H9 (cell line): ENCODE data around the gene PTCRA. TPM values are rescaled to one million over a fixed set of nuclear protein-coding genes. Genes with fewer than 3 reads are reported as not detected.

Experiments
- DNase-seq: peaks from one replicate; pipeline ENCODE4 v3.0.0-alpha.2; 2017
- H2AFZ ChIP-seq: one replicate; pipeline ENCODE4 v1.6.1; 2013; ENCODE audit warnings: mild to moderate bottlenecking, low read length, control low read depth, moderate library complexity
- H2AK5ac ChIP-seq: 2 replicates; pipeline ENCODE4 v1.6.1; 2013; ENCODE audit warnings: low read length, control low read depth, mixed read lengths; ENCODE audit not compliant: insufficient read length
- H2BK120ac ChIP-seq: one replicate; pipeline ENCODE4 v1.6.1; 2013; ENCODE audit warnings: low read depth, mild to moderate bottlenecking, low read length, control low read depth, inconsistent platforms; ENCODE audit not compliant: poor library complexity, severe bottlenecking
- H2BK12ac ChIP-seq: 2 replicates; pipeline ENCODE4 v1.6.1; 2013; ENCODE audit warnings: low read length, control low read depth, mixed read lengths, low read depth; ENCODE audit not compliant: insufficient read length
- H2BK15ac ChIP-seq: 2 replicates; pipeline ENCODE4 v1.6.1; 2013; ENCODE audit warnings: low read depth, low read length, control low read depth
- H2BK20ac ChIP-seq: one replicate; pipeline ENCODE4 v1.6.1; 2013; ENCODE audit warnings: low read depth, mild to moderate bottlenecking, low read length, control low read depth, inconsistent platforms; ENCODE audit not compliant: poor library complexity, severe bottlenecking
- H2BK5ac ChIP-seq: 2 replicates; pipeline ENCODE4 v1.6.1; 2013; ENCODE audit warnings: low read length, control low read depth, mixed read lengths; ENCODE audit not compliant: insufficient read length
- H3K14ac ChIP-seq: 2 replicates; pipeline ENCODE4 v1.6.1; 2013; ENCODE audit warnings: low read length, control low read depth; ENCODE audit not compliant: insufficient read depth
- H3K18ac ChIP-seq: 2 replicates; pipeline ENCODE4 v1.6.1; 2013; ENCODE audit warnings: low read depth, mild to moderate bottlenecking, mixed read lengths, low read length, control low read depth; ENCODE audit not compliant: insufficient read length
- H3K23ac ChIP-seq: 2 replicates; pipeline ENCODE4 v1.6.1; 2013; ENCODE audit warnings: low read length, control low read depth, mixed read lengths, low read depth; ENCODE audit not compliant: insufficient read length
- H3K23me2 ChIP-seq: 2 replicates; pipeline ENCODE4 v1.6.1; 2013; ENCODE audit warnings: low read depth, mild to moderate bottlenecking, mixed read lengths, low read length, control low read depth; ENCODE audit not compliant: insufficient read length, poor library complexity, severe bottlenecking
- H3K27ac ChIP-seq: 2 replicates; pipeline ENCODE4 v1.5.1; 2013; ENCODE audit warnings: low read length, control low read depth, mixed read lengths, low read depth; ENCODE audit not compliant: insufficient read length
- H3K27me3 ChIP-seq: 2 replicates; pipeline ENCODE4 v1.6.1; 2013; ENCODE audit warnings: low read length, control low read depth, inconsistent platforms; ENCODE audit not compliant: insufficient read depth
- H3K4ac ChIP-seq: 2 replicates; pipeline ENCODE4 v1.6.1; 2013; ENCODE audit warnings: low read depth, mild to moderate bottlenecking, control low read depth, inconsistent platforms, low read length, moderate library complexity
- H3K4me1 ChIP-seq: 2 replicates; pipeline ENCODE4 v1.6.1; 2013; ENCODE audit warnings: low read length, control low read depth, inconsistent platforms; ENCODE audit not compliant: insufficient read depth
- H3K4me2 ChIP-seq: 2 replicates; pipeline ENCODE4 v1.6.1; 2013; ENCODE audit warnings: low read length, control low read depth, mixed read lengths; ENCODE audit not compliant: insufficient read length, insufficient read depth
- H3K56ac ChIP-seq: 2 replicates; pipeline ENCODE4 v1.6.1; 2013; ENCODE audit warnings: low read depth, mild to moderate bottlenecking, mixed read lengths, low read length, control low read depth; ENCODE audit not compliant: insufficient read length
- H3K79me1 ChIP-seq: 2 replicates; pipeline ENCODE4 v1.6.1; 2013; ENCODE audit warnings: low read depth, mild to moderate bottlenecking, moderate library complexity, low read length, control low read depth, inconsistent platforms; ENCODE audit not compliant: insufficient read depth, poor library complexity, severe bottlenecking
- H3K79me2 ChIP-seq: 2 replicates; pipeline ENCODE4 v1.6.1; 2013; ENCODE audit warnings: low read length, control low read depth, inconsistent platforms; ENCODE audit not compliant: insufficient read depth
- H3K9ac ChIP-seq: 2 replicates; pipeline ENCODE4 v1.6.1; 2013; ENCODE audit warnings: low read length, control low read depth, mixed read lengths; ENCODE audit not compliant: insufficient read length; ENCODE audit errors: extremely low read depth
- H3K9me3 ChIP-seq: one replicate; pipeline ENCODE4 v1.6.1; 2013; ENCODE audit warnings: low read depth, low read length, inconsistent platforms; ENCODE audit not compliant: control insufficient read depth
- H3T11ph ChIP-seq: one replicate; pipeline ENCODE4 v1.6.1; 2013; ENCODE audit warnings: mild to moderate bottlenecking, low read length, control low read depth, inconsistent platforms
- H4K20me1 ChIP-seq: one replicate; pipeline ENCODE4 v1.6.1; 2013; ENCODE audit not compliant: control insufficient read depth, insufficient read length, insufficient read depth
- H4K5ac ChIP-seq: 2 replicates; pipeline ENCODE4 v1.6.1; 2013; ENCODE audit warnings: low read depth, mild to moderate bottlenecking, mixed read lengths, low read length, control low read depth; ENCODE audit not compliant: insufficient read length
- H4K8ac ChIP-seq: replicated peaks from 2 replicates; pipeline ENCODE4 v1.6.1; 2013; ENCODE audit warnings: low read length, control low read depth, mixed read lengths, low read depth; ENCODE audit not compliant: insufficient read length
- H4K91ac ChIP-seq: 2 replicates; pipeline ENCODE4 v1.6.1; 2013; ENCODE audit warnings: low read depth, mild to moderate bottlenecking, moderate library complexity, mixed read lengths, low read length, control low read depth; ENCODE audit not compliant: insufficient read length
- H3K27ac Mint-ChIP-seq, 3 experiments: 2 replicates in 2 of 3; 3 replicates in 1 of 3; pipeline ENCODE4 v1.8.0; 2020 to 2021; ENCODE audit warnings: mixed read lengths in 3 of 3, mild to moderate bottlenecking in 1 of 3, moderate library complexity in 1 of 3
- H3K27me3 Mint-ChIP-seq: 2 replicates; pipeline ENCODE4 v1.8.0; 2021; ENCODE audit warnings: low read depth, mild to moderate bottlenecking, moderate library complexity, mixed read lengths
- H3K36me3 Mint-ChIP-seq, 3 experiments: 2 replicates in 2 of 3; 3 replicates in 1 of 3; pipeline ENCODE4 v1.8.0; 2020 to 2021; ENCODE audit warnings: low read depth in 3 of 3, mixed read lengths in 3 of 3; ENCODE audit not compliant: insufficient read depth in 1 of 3
- H3K4me1 Mint-ChIP-seq, 2 experiments: 2 replicates each; pipeline ENCODE4 v1.8.0; 2020; ENCODE audit warnings: mixed read lengths in 2 of 2
- H3K4me3 Mint-ChIP-seq, 2 experiments: 2 replicates in 1 of 2; 3 replicates in 1 of 2; pipeline ENCODE4 v1.8.0; 2020 to 2021; ENCODE audit warnings: mild to moderate bottlenecking in 2 of 2, mixed read lengths in 2 of 2, moderate library complexity in 1 of 2
- H3K9me3 Mint-ChIP-seq, 2 experiments: 2 replicates in 1 of 2; 3 replicates in 1 of 2; pipeline ENCODE4 v1.8.0; 2020; ENCODE audit warnings: mild to moderate bottlenecking in 2 of 2, mixed read lengths in 2 of 2, moderate library complexity in 1 of 2
- WGBS: extraction: QIAGEN DNeasy Blood & Tissue Kit; methylation state at CpG from one replicate; pipeline ENCODE4 v1.1.7; 2013; ENCODE audit warnings: missing lambda C conversion rate, low lambda C conversion rate, mixed read lengths; ENCODE audit not compliant: insufficient read length; ENCODE audit errors: extremely low coverage; 5-methylcytosine and 5-hydroxymethylcytosine counted together
- total RNA-seq: library from RNA; stranded (reverse); gene quantifications from 2 replicates; pipeline ENCODE4 v1.2.1, GENCODE V29; 2021
- TF ChIP-seq, protein P1 (sequence below): fragments of 200-600 bp; sonication (generic); conservative IDR thresholded peaks from 3 replicates; pipeline ENCODE4 v1.8.0; 2021; ENCODE audit warnings: antibody characterized with exemption, mild to moderate bottlenecking

Gene PTCRA
- total RNA-seq, 1 experiment from 2014 or later: not detected

DNA sequence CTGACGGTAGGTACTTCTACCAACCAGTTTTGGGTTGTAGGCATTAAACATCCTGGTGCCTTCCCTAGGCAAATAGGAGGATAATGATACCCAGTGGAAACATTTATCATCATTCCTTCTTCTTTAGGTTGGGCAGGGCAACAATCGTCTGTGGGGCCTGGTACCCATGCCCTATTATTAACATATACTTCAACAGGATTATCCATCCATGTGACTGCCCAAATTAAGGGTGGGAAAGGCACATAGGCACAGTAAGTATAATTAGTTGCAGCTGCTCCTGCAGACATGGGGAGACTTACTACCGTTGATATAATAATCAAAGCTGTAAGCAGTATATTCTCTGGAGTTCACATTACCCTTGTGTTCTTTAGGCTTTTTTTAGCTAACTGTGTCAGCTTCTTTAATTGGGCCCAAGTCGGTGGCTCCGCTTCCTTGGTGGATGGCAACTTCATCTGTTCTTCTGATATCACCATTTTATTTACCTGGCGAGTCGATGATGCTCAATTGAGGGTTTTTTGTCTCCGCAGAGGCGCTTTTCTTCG, 19.6 kb upstream of the PTCRA start:
- H2BK20ac ChIP-seq: no peak overlapping the region
- no peaks in the 10 kb centered on the region for H4K20me1 ChIP-seq
- Mint-ChIP-seq H3K9me3 (no peaks in the 10 kb centered on the region), H3K36me3 (no peaks in the 10 kb centered on the region), H3K27ac (no peak overlapping the region), H3K4me3 (no peak overlapping the region), H3K27me3 (no peaks in the 10 kb centered on the region), H3K4me1 (peaks cover 19% of the 10 kb centered on the region in 2 experiments)
- H3K27me3 ChIP-seq: no peaks in the 10 kb centered on the region
- no peak overlapping the region for H3K4ac ChIP-seq
- no peak overlapping the region for H3T11ph ChIP-seq
- TF ChIP-seq, protein P1, sequence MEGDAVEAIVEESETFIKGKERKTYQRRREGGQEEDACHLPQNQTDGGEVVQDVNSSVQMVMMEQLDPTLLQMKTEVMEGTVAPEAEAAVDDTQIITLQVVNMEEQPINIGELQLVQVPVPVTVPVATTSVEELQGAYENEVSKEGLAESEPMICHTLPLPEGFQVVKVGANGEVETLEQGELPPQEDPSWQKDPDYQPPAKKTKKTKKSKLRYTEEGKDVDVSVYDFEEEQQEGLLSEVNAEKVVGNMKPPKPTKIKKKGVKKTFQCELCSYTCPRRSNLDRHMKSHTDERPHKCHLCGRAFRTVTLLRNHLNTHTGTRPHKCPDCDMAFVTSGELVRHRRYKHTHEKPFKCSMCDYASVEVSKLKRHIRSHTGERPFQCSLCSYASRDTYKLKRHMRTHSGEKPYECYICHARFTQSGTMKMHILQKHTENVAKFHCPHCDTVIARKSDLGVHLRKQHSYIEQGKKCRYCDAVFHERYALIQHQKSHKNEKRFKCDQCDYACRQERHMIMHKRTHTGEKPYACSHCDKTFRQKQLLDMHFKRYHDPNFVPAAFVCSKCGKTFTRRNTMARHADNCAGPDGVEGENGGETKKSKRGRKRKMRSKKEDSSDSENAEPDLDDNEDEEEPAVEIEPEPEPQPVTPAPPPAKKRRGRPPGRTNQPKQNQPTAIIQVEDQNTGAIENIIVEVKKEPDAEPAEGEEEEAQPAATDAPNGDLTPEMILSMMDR: no peak
- no peak overlapping the region for H3K9ac ChIP-seq
- DNase-seq: no peak
- no peak overlapping the region for H3K27ac ChIP-seq
- H2BK5ac ChIP-seq: no peak overlapping the region
- no peak overlapping the region for H2AFZ ChIP-seq
- no peak overlapping the region for H2BK120ac ChIP-seq
- H4K5ac ChIP-seq: no peak overlapping the region
- H2BK15ac ChIP-seq: no peak overlapping the region
- H3K4me2 ChIP-seq: no peak overlapping the region
- H3K79me2 ChIP-seq: no peaks in the 10 kb centered on the region
- H3K9me3 ChIP-seq: no peaks in the 10 kb centered on the region
- no peak overlapping the region for H4K91ac ChIP-seq
- no peak overlapping the region for H3K56ac ChIP-seq
- no peak overlapping the region for H3K18ac ChIP-seq
- H4K8ac ChIP-seq: no peak overlapping the region
- no peak overlapping the region for H3K14ac ChIP-seq
- no peak overlapping the region for H2BK12ac ChIP-seq
- peaks cover 1% of the 10 kb centered on the region for H3K23me2 ChIP-seq
- WGBS: no CpG with 5 or more reads among the region's 10 CpGs
- H3K23ac ChIP-seq: no peak overlapping the region
- no peak overlapping the region for H2AK5ac ChIP-seq
- no peaks in the 10 kb centered on the region; the same call in 1 of the 2 replicates for H3K4me1 ChIP-seq
- H3K79me1 ChIP-seq: no peaks in the 10 kb centered on the region
